GM19467 (cell line): ENCODE results near the gene RNF4.
"Not testable (repeated sequence)": the region's sequence is repeated elsewhere in the genome, so short reads cannot be mapped to it uniquely, and the experiment has no call there.

ENCODE experiments used
- ATAC-seq: cut with Tn5 transposase; IDR thresholded peaks from one replicate; pipeline ENCODE4 v1.9.1; 2021; ENCODE audit warnings: mild to moderate bottlenecking, moderate library complexity; ENCODE audit not compliant: unreplicated experiment

The RNF4 gene

DNA sequence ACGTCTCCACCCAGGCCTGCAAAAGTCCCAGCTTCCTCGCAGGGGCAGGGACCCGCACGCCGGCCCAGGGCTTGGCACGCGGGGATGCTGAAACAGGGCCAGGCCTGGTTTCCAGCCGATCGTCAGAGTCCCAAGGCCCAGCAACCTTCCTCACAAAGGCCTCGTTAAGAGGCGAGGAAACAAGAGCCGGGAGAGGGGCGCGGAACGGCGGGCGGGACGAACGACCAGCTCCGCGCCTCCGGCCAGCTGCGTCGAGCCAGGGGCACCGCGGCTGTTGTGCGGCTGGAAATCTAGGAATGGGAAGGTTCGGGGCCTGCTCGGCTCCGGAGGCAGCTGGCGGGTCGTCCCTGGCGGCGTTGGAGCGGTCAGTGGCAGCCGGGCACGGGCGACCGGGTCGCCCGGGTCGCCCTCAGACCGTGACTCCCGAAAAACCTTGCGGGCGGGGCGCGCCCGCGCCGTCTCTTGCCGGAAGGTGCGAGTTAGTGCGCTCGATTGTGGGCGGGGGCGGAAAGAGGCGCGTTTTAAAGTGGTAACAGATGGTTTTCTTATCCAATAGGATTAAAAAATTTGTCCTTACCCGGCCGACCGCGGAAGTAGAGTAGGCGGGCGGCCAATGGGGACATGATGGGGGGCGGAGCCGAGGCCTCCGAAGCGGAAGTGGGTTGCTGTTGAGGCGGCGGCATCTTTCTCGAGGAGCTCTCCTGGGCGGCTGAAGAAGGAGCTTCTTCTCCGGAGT is at the start of gene RNF4:
Gene RNF4 (plus strand): TSS at position 651 of the 736 bp plus-strand sequence. CDS start 21,388 bp downstream, outside the sequence.
- ATAC-seq = peak; percentile 71

DNA sequence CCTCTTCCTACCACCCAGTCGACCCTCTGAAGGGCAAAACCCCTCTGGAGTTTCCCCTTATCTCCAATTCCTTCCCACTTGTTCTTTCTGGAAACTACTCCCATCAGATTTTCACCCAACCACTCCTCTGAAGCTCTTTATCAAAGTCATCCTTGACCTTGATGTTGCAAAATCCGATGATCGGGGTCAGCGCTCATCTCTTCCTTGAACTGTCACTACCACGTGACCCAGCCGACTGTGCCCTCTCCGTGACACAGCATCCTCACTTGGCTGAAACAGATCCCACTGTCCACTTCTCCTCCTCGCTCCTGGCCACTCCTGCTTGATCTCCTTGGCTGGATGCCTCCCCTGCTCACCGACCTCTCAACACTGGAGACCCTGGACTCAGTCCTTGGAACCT is 49.1 kb upstream of the RNF4 start:
- ATAC-seq = no peak

- no peak for ATAC-seq
Measured at GRCh38 chr4:2421928-2422327, 47.0 kb upstream of the RNF4 start.

DNA sequence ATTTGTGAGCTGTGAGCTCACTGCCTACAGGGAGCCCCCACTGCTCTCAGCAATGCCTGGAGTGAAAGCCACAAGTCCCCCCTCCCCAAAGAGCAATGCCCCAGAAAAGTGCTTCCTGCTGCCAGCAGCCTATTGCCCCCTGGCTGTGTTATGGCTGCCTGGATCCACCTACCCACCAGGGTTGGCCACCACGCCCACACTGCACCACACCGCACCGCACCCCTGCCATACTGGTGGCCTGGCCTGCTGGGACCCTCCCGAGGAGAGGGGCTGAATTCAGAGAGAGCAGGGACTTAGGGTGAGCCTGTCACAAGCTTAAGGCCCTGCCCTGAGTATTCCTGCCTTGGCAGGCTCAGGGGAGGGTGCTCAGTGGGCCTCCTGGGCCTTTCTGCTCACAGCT is 45.8 kb upstream of the RNF4 start:
- ATAC-seq = no peak

- no peak for ATAC-seq
Measured at GRCh38 chr4:2423695-2424094, 45.2 kb upstream of the RNF4 start.

DNA sequence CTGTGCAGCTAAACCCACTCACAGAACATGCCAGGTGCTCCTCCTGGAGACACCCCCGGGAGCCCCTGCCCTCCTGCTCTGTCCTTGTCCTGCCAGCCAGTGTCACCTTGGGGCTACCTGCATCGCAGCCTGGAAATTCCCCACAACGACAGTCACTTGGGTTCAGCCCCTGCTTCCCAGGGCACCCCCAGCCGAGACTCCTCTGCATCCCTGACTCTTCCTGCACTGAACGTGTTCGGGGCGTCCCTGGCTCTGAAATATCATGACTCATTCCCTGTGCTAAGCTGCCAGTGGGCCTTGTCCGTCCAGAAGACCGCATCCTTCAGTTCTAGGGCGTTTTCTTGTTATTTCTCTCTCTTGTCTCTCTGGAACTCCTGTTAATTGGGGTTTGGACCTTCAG is 44.3 kb upstream of the RNF4 start:
- ATAC-seq = no peak

DNA sequence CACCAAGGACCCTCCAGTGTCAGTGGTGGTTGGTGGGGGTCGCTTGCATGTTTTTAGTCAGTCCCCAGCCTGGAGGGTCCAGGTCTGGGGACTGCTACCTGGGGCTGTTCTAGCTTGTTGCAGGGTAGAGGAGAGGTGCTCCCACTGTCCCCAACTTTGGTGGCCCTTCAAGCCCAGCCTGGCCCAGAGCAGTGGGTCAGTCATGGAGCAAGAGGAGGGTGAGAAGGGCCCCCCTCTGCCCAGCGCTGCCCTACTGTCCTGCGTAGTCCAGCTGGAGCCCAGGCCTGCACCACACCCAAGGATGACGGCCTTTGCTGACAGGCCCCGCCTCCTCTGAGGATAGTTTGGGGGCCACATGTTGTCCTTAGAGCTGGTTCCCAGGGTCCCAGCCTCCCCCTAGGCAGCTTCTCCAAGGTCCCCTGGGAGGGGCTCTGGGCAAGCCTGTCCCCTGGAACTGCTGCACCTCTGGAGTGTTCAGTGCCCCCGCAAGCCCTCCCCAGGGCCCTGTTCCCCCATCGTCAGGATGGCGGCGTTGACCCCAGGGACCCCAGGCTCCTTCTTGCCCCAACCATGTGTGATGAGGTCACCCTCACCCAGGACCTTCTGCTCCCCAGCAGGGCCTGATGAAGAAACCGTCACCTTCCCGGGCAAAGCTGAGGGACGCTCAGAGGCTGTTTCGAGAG is 43.4 kb upstream of the RNF4 start:
- ATAC-seq = no peak

GRCh38 chr4:2426069-2426397 is 42.9 kb upstream of the RNF4 start:
- no peak for ATAC-seq

GRCh38 chr4:2426711-2427275 is 42.1 kb upstream of the RNF4 start:
- ATAC-seq = no peak

DNA sequence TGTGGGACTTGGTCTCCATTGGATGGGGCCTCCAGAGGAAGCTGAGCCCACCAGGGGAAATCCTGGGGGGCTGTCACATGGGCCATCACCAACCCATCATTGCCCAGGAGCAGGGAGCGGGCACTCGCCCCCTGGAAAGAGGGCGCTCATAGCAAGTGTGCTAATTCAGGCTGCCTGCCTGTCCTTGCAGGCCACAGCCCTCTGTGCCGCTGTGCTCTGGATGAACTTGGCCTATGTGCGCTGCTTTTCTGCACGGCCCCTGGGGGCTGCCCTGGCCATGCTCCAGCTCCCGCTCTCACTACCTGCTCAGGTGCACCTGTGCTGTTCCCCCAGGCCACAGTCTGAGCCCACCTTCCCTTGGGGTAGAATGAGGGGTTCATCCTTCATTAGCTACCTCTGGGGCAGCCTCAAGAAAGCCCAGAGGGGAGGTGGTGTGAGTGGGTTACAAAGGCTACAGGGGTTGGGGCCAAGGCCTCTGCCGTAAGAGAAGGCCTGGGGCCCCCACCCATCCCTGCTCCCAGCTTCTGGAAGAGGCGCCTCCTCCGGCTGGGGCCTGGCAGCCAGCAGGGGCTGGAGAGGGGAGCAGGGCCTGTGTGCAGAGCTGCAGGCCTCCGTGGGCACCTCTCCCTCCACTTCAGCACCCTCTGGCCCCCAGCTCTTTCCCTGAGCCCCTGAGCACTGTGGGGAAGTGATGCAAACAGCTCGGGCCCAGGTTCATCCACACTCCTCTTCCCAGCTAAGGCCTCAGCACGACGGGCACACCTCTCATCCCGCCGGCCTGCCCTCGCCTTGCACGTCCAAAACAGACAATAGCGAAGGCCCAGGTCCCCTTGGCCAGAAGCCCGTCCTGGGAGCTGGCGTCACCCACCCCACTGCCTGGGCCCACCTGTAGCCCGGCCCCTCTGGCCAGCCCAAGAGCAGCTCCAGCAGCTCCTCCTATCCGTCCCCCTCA is 41.2 kb upstream of the RNF4 start:
- no peak for ATAC-seq

GRCh38 chr4:2428496-2429213 is 40.3 kb upstream of the RNF4 start:
- no peak for ATAC-seq

GRCh38 chr4:2429945-2430757 is 38.8 kb upstream of the RNF4 start:
- ATAC-seq = not testable (repeated sequence)

DNA sequence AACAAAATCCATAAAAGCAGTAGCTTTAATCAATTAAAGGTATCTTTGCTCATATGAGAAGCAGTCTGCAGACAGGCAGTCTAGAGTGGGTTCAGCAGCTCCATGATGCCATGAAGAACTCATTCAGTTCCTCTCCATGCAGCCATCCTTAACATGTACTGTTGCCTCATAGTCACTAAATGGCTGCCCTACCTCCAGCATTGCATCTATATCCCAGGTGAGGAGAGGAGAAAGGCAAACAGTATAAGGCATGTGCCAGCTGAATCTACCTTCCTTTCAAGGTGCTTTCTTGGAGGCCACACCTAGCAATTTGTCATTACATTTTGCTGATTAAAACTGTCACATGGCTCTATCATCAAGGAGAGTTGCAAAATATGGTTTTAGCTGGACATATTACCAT is 36.9 kb upstream of the RNF4 start:
- no peak for ATAC-seq

- ATAC-seq = no peak
Measured at GRCh38 chr4:2432991-2433530, 35.8 kb upstream of the RNF4 start.

DNA sequence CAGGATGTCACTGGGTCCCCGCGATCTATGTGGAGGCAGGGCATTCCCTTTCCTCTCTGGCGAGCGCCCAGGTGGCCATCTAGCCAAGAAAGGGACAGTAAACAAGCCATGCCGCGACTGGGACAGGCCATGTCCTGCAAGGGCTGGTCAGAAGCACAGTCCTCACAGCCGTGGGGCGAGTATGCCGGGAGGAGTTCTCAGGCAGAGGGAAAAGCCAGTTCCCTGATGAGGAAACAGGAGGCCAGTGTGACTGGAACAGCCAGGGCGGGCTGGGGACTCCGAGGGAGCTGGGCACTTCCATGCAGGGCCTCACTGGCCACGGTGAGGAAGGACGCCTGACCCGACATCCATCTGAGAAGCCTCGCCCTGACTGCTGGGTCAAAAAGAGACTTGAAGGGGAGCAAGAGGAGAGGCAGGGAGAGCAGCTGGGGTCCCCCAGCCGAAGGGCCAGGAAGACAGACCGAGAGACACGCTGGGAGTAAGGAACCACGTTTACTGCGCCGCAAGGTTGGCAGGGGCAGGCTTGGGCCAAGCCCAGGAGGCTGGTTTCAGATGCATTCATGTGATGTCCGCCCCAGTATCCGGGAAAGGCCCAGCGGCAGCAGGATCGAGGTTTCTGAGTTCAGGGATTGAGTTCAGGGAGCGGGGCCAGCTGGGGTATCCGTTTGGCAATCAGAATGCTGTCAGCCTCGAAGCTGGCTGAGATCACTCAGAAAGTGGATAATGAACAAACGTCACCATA is 35.1 kb upstream of the RNF4 start:
- ATAC-seq = no peak

DNA sequence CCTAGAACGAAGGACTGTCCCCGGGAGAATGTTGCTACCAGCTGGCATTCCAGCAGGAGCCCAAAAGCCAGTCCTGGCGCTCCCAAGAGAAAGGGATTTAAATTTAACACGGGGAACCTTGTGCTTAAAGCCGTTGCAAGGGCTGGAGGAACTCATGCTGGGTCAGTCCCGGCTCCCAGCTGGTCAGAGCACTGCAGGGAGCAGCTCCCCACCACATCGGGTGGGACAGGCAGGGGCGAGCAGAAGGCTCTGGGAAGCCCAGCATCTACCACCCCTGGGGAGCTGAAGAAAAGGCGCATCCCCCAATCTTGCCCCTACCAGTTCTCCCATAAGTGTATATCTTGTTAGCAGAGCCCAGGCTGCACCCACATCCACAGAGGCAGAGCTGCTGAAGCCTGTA is 34.5 kb upstream of the RNF4 start:
- ATAC-seq = no peak

GRCh38 chr4:2436301-2436700 is 32.6 kb upstream of the RNF4 start:
- ATAC-seq = no peak

- ATAC-seq = no peak
Measured at GRCh38 chr4:2436761-2437474, 32.0 kb upstream of the RNF4 start.
